T-helper 2 cell treated with Interferon-gamma antibody and Interleukin-4, amounts not matched to agents 100 ng/mL and 5 ng/mL, for 36 hours (primary cell): ENCODE data around the gene CSMD2. TPM values are rescaled to one million over a fixed set of nuclear protein-coding genes. Genes with fewer than 3 reads are reported as not detected.

Experiments used
- intact Hi-C: fragments of 100-400 bp; cut with micrococcal nuclease; formaldehyde crosslinking; loops from one replicate; pipeline ENCODE4 v1.15.1; 2023
- total RNA-seq: library from RNA; stranded (reverse); gene quantifications from 2 replicates; pipeline ENCODE4 v1.2.3, GENCODE V29; 2022

Gene CSMD2
- total RNA-seq, 1 donor from 2014 or later = not detected

- intact Hi-C loops = no loop called here
Observed at GRCh38 chr1:33721301-33721815, 443.7 kb downstream of the CSMD2 start.

- intact Hi-C loops = no loop called here
Observed at GRCh38 chr1:33719771-33720670, 445.0 kb downstream of the CSMD2 start.

- intact Hi-C loops = no loop called here
Observed at GRCh38 chr1:33719326-33719725, 445.7 kb downstream of the CSMD2 start.

- intact Hi-C loops = no loop called here
Observed at GRCh38 chr1:33718186-33718585, 446.8 kb downstream of the CSMD2 start.

- intact Hi-C loops = no loop called here
Observed at GRCh38 chr1:33716976-33717688, 447.9 kb downstream of the CSMD2 start.

- intact Hi-C loops = no loop called here
Observed at GRCh38 chr1:33715195-33715811, 449.7 kb downstream of the CSMD2 start.

- intact Hi-C loops = no loop called here
Observed at GRCh38 chr1:33714421-33714820, 450.6 kb downstream of the CSMD2 start.

GRCh38 chr1:33713058-33713877 lies 451.8 kb downstream of the CSMD2 start:
- intact Hi-C loops = no loop called here

- intact Hi-C loops = no loop called here
Observed at GRCh38 chr1:33712186-33712585, 452.8 kb downstream of the CSMD2 start.

GRCh38 chr1:33711511-33711910 lies 453.5 kb downstream of the CSMD2 start:
- intact Hi-C loops = no loop called here

- intact Hi-C loops = no loop called here
Observed at GRCh38 chr1:33710967-33711366, 454.1 kb downstream of the CSMD2 start.

GRCh38 chr1:33709783-33710718 lies 455.0 kb downstream of the CSMD2 start:
- intact Hi-C loops = no loop called here

- intact Hi-C loops = no loop called here
Observed at GRCh38 chr1:33709174-33709782, 455.8 kb downstream of the CSMD2 start.

GRCh38 chr1:33706634-33707255 lies 458.3 kb downstream of the CSMD2 start:
- intact Hi-C loops = no loop called here

GRCh38 chr1:33703464-33703863 lies 461.6 kb downstream of the CSMD2 start:
- intact Hi-C loops = no loop called here

- intact Hi-C loops = no loop called here
Observed at GRCh38 chr1:33698361-33699035, 466.5 kb downstream of the CSMD2 start.

- intact Hi-C loops = no loop called here
Observed at GRCh38 chr1:33697816-33698215, 467.2 kb downstream of the CSMD2 start.

- intact Hi-C loops = no loop called here
Observed at GRCh38 chr1:33696962-33697361, 468.1 kb downstream of the CSMD2 start.
